Central memory CD4-positive, alpha-beta T cell (primary cell): ENCODE data around the gene DHH.

Experiments
- DNase-seq: peaks from one replicate; pipeline ENCODE4 v3.0.0; 2022

The DHH gene

DNA sequence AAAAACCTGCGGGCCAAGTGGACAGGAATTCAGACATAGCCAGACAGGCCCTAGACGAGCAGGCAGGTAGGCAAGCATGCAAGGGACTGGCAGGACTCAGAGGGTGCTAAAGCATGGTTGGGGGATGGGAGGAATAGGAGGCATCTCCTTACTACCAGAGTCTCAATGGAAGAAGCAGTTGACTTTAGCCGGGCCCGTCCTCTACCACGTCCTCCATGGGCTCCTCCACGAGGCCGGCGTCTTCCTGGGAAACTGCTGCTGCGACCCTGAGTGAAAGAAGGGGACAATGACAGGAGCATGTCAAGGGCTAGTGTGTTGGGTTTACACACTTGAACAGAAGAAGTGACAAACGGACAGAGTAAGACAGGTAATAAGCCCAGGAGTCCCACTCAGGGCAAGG is 45.6 kb downstream of the DHH start:
- no peak for DNase-seq

DNA sequence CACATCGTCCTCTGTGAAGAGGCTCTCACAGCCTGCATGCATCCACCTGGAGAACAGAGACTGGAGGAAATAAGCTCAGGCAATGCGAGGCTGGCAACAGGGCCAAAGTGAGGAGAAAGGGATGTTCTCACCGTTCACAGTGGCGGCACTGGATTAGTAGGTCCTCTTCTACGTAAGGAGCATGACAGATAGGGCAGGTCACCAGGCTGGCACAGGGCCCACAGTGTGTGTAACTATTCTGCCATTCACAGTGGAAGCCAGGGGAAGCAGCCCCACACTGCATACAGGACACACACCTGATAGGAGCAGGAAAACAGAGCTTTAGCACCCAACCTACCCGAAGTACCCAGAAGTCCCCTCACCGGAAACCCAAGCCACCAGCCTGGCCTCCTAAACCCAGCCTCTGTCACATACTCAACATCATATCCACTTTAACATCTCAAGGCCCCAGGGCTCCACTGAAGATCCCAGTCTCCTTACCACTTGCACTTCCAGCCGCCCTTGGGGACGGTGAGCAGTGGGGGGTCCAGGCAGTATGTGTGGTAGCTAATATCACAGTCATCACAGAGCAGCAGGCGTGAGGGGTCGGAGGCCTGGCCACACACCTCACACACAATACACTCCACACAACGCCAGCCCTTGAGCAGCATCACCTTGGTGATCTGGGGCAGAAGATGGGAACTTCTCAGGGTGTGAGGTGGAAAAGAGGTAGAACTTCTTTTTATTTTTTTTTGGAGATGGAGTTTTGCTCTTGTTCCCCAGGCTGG is 48.3 kb downstream of the DHH start:
- DNase-seq = no peak

DNA sequence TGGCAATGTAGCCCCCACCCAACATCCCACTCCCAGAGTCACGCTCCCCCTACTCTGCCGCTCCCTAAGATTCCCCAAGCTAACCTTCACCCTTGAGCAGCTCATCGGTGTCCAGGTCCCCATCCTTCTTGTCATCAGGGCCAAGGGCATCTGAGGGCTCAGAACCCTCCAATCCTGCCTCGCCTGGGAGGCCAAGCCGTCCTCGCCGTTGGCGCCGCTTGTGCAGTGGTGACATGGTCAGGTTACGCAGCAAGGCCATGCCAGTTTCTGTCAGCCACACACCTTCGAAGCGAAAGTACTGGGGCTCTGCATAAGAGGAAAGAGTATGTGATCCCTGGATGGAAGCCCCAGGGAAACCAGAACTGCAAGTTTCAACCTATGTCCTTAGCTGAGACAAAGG is 49.9 kb downstream of the DHH start:
- no peak for DNase-seq

DNA sequence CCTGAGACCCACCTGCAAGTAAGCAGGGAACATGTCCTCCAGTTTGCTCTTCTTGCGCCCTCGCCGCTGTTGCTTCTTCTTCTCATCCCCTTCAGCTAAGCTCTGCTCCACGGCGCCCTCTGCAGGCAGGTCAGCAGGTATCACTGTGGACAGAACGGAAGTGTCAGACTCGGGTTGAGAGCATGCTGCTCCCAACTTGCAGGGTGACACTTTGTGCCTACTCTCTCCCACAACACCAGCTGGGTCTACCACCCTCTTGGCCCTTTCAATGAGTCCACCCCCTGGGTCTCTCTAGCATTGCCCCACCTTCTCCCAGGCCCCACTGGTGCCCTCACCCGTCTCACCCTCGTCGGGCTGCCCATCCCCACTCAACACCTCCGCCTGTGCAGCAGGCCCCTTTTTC is 50.7 kb downstream of the DHH start:
- DNase-seq = peak; percentile 74

DNA sequence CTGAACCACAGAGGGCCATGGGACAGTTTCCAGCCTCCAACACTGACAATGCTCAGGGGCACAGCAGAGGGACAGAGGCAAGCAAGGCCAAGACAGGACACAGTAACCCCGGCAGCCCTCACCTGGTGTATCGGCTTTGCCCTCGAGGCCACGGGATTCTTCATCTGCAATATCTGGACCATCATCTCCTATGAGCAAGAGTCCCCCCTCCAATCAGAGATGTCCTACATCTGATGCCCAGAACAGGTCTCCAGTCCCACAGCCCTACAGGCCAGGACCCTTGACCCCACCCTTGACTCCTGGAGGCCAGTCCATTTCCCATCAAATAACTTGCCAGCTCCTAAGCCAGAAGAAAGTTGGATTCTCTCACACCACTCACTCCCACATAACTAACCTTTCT is 51.4 kb downstream of the DHH start:
- DNase-seq = no peak

DNA sequence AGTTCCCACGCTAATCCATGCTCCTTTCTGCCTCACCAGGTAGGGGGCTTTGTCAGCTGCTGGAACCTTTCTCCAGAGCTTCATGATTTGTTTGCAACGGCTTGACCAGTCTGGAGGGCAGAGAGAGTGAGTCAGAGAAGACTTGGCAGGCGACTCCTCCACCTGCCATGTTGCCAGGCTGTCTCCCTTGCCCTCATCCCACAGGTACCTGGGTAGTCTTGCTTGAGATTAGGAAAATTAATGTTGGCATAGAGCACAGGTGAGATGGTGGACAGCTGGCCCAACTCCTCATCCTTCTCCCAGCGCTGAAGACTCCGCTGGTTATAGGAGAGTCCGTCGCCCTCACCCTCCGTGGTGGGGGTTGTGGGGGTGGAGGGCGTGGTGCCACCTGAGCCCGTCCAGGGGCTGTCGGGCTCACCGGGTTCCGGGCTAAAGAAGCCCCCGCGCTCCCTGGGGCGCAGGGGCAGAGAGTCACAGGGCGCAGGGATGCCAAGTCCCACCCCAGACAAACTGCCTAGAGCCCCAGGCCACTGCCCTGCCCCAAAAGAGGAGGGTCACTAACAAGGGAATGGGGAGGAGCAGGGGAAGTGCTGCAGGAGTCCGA is 52.6 kb downstream of the DHH start:
- DNase-seq = no peak

DNA sequence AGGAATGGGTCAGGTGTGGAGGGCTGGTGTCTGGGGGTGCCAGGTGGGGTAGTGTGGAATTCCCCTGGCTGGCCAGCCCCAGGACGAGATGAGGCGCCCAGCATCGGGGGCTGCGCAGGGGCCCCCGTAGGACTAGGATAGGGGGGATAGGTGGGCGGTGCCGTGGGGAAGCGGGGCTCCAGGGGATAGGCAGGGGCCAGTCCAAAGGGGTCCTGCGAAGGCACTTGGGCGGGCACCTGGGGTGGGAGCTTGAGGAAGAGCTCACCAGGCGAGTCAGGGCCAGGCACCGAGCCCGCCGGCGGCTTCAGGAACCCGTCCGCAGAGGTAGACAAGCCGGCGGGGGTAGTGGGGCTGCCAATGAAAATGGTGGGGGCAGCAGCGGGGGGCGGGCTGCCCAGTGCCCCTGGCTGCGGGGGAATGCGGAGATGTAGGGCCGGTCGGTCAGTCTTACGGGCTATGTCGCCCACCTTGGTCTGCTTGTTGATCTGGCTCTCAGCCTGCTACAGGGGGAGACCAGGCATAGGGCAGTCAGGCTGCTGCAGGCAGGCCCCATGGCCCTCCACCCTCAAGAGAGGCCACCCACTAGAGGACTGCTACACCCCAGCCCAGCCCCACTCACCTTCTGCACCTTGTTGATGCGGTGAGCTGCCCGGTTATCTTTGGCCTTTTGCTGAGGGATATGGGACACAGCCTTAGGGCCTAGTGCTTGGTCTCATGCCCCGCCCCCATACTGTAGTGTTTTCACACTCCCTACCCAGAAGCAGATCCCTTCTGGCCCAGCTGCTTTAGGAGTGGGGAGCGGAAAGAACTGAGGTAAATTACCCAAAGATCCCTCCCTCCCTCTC is 53.3 kb downstream of the DHH start:
- DNase-seq = no peak

DNA sequence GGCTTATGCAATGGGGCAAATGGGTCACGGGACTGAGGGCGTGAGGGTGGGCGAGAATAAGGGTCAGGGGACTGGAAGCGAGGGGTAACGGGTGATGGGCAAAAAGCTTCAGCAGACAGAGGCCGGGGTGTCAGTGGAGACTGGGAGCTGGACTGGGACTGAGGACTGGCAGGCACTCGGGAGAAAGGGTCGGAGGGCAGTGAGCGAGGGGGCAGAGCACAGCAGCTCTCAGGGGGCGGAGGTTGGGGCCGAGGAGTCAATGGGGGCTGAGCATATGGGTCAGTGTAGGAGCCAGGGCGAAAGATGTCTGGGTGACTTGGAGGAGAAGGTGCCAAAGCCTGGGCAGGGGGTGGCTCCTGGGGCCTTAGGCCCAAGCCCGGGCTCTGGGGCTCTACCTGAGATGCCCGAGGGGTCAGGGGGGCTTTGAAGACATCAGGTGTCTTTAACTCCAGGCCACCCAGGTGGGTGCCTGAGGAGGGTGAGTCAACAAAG is 54.2 kb downstream of the DHH start:
- DNase-seq = no peak

DNA sequence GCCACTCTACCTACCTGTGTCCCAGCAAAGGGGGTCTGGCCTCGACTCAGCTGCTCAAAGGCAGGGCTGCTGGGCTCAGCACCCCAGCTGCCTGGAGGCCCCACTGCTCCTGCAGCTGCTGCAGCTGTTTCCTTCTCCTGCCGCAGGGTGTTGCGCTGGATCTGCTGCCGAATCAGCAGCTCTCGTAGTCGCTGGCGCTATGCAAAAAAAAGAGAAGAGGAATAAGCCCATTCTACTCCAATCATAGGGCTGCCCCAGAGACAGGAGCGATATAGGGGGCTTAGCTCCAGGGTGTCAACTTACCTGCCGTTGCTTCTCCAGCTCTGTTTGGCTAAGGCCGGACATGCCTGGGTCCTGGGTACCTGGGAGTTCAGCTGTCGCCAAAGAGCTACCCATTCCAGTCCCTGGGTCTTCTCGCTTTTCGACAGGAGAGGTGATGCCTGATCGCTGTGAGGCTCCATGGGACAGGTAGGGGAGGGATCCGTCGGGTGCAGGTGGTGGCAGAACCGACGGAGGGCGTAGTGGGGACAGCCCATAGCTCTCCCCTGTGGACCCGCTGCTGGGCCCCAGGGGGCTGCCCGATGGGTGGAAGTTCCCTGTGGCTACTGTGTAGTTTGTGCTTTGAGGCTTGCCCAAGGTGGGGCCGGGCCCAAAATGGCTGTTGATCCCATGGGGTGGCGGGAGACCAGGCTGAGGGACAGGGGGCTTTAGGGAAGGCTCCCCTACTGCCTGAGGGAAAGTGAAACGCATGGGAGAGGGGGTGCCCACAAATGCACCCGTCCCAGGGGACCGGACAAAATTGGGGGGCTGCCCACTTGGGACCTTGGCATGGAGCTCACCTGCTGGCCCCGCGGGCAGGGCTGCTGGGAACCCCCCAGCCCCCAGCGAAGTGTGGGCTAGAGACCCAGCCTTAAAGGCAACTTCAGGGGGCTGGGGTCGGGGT is 54.9 kb downstream of the DHH start:
- no peak for DNase-seq

DNA sequence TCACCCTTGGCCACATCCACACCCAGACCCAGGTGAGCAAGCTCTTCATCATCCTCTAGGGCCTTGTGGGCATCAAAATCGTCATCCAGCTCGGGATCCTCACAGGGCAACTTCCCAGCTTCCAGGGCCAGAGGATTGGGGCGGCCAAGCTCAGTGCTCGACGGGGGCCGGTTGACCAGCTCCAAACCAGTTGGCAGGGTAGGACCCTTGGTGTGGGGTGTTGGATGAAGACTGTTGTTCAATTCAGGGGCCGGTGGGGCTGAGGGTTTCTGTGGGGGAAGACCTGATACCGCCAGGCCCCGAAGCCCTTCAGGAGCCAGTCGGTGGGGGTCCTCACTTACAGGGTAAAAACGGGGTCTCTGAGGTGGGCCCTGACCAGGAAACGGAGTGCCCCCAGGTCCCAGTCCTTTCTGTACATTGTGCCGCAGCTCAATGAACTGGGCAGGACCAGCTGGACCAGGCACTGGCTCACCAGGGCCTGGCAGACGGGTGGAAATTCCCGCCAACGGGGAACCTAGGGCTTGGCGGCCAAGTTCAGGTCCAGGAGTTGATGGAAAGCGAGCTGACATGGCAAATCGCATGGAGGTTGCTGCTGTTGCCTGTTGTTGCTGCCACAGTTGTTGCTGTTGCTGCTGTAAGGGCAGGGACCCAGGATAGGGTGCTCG is 56.2 kb downstream of the DHH start:
- DNase-seq = no peak

DNA sequence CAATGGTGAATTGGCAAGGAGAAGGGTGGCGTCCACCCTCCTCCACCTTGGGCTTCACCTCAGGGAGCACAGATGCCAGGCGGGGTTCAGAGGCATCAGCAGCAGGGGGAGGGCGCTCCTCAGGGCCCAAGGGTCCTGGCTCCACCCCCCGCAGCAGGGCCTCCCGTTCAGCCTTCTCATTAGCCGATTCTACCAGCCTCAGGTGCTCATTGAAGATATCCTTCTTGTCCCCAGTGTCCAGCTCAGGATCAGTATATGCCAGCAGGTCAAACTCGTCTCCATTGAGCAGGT is 56.7 kb downstream of the DHH start:
- no peak for DNase-seq

DNA sequence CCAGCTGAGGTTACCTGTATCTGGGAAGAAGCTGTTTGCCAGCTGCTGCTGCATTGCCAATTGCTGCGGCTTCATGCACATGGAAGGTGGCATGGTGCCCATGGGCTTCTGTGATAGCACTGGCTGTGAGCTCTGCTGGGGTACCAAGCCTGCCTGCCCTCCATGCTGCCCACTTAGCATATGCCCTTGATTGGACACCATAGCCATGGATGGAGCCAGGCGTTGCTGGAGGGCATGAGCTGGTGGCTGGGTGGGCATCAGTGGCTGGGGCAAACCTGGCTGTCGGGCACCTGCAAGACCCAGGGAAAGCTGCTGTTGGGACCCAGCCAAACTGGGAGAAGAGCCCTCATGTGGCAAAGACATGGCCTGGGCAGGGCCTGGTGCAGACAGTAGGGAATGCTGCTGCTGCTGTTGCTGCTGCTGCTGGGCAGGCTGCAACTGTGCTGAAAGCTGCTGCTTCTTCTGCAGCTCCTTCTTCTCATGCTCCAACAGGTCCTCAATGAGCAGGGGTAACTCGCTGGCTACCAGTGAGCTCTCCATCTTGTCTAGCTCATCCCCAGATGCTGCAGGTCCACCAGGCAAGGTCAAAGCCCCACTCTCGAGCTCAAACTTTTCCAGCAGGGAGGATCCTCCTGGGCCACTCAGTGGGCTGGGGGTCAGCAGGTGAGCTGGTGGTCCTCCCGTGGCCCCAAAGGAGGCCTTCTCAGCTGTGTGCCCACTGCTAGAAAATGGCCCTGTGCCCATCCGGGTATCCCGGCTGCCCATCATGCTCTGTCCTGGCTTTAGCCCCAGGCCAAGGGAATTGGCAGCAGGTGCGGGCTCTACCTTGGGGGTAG is 57.3 kb downstream of the DHH start:
- no peak for DNase-seq
